Peyer's patch (tissue), 4 donors: ENCODE measurements around the gene PEF1. TPM values are rescaled to one million over a fixed set of nuclear protein-coding genes. Genes with fewer than 3 reads are reported as not detected.

Experiments used
- DNase-seq, 3 donors: peaks; one replicate each; pipeline ENCODE4 v3.0.0-alpha.2; 2017 to 2019
- H3K27ac ChIP-seq, 4 donors: fragments of 200-600 bp; sonication (generic); one replicate each; pipeline ENCODE4 v1.5.1; 2016 to 2019
- H3K27me3 ChIP-seq, 2 donors: fragments of 200-600 bp; sonication (generic); one replicate each; pipeline ENCODE4 v1.5.1; 2019
- H3K36me3 ChIP-seq, 3 donors: fragments of 200-600 bp; sonication (generic); one replicate each; pipeline ENCODE4 v1.5.1; 2016 to 2019
- H3K4me1 ChIP-seq, 4 donors: fragments of 200-600 bp; sonication (generic); one replicate each; pipeline ENCODE4 v1.5.1; 2016 to 2019
- H3K4me3 ChIP-seq, 4 donors: fragments of 200-600 bp; sonication (generic); 1 replicate in 3 of 4; 2 replicates in 1 of 4; pipeline ENCODE4 v1.5.1; 2016 to 2019; ENCODE audit warnings: mild to moderate bottlenecking in 1 of 4
- H3K9me3 ChIP-seq, 4 donors: fragments of 200-600 bp; sonication (generic); one replicate each; pipeline ENCODE4 v1.5.1; 2016 to 2019; ENCODE audit warnings: mild to moderate bottlenecking in 1 of 4
- POLR2A ChIP-seq, 2 donors: fragments of 450-650 bp; IDR thresholded peaks; one replicate each; pipeline ENCODE4 v1.5.1; 2017; ENCODE audit warnings: antibody characterized with exemption in 2 of 2, mild to moderate bottlenecking in 2 of 2, moderate library complexity in 2 of 2
- total RNA-seq, 4 donors: library from RNA; depleted of rRNA; stranded (reverse); fragments of >200 nt; gene quantifications; one replicate each; pipeline ENCODE4 v1.1.0, GENCODE V29; 2016
- TF ChIP-seq, protein P1 (sequence below), 6 experiments: fragments of 450-650 bp in 4 of 6; fragments of 200-600 bp in 2 of 6; sonication (generic) in 1 of 6; IDR thresholded peaks; one replicate each; pipeline ENCODE4 v1.5.1; 2017 to 2019; ENCODE audit warnings: antibody characterized with exemption in 6 of 6, mild to moderate bottlenecking in 3 of 6, moderate library complexity in 1 of 6

The PEF1 gene
- total RNA-seq, 4 donors from 2014 or later = 49.5 to 116 (median 59.8) TPM

DNA sequence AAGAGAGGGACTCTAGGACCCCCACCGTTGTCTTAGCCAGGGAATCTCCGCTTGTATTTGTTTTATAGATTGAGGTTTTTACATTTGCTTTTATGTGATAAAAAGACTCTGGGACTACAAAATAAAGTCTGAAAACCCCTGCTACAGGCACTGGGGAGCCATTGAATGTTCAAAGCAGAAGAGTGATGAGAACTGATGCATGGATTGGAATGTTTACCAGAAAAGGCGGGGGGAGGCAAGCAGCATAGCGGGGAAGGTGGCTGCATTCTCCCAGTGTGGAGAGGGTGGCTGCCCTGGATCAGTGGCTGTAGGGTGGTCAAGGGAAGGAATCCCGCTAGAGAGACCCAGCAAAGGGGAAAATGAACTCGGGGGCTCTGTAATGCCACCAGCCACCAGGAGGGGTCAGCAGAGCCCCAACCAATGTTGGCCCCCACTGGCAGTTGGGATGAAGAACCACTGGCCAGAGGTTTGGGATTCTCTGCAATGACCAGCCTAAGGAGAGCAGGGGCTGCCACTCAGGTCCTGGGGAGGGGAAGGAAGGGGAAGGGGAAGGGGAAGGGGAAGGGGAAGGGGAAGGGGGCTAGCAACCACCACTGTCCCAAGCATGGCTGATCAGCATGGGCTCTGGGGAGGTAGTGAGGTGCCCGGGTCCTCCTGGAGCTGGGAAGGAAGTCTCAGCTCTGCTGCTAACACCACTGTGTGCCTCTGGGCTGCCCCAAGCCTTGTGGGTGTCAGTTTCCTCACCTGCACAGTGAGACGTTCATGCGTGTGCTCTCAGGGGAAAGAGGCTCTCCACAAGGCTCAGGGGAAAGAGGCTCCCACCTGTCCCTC lies 19.2 kb upstream of the PEF1 start:
- Histone ChIP-seq H3K27ac (no peak overlapping the region), H3K27me3 (no peaks in the 10 kb centered on the region), H3K36me3 (no peaks in the 10 kb centered on the region), H3K4me3 (no peak overlapping the region), H3K4me1 (peaks cover 0 to 30% (median 2%) of the 10 kb centered on the region in 4 donors), H3K9me3 (no peaks in the 10 kb centered on the region)
- DNase-seq = peak; percentile 46 to 80 (median 79)
- no peak for TF ChIP-seq POLR2A (IDR thresholded peaks at IDR 0.05)
- TF ChIP-seq, protein P1, sequence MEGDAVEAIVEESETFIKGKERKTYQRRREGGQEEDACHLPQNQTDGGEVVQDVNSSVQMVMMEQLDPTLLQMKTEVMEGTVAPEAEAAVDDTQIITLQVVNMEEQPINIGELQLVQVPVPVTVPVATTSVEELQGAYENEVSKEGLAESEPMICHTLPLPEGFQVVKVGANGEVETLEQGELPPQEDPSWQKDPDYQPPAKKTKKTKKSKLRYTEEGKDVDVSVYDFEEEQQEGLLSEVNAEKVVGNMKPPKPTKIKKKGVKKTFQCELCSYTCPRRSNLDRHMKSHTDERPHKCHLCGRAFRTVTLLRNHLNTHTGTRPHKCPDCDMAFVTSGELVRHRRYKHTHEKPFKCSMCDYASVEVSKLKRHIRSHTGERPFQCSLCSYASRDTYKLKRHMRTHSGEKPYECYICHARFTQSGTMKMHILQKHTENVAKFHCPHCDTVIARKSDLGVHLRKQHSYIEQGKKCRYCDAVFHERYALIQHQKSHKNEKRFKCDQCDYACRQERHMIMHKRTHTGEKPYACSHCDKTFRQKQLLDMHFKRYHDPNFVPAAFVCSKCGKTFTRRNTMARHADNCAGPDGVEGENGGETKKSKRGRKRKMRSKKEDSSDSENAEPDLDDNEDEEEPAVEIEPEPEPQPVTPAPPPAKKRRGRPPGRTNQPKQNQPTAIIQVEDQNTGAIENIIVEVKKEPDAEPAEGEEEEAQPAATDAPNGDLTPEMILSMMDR (IDR thresholded peaks at IDR 0.05) = peak; percentile 90 to 97 (median 95)

DNA sequence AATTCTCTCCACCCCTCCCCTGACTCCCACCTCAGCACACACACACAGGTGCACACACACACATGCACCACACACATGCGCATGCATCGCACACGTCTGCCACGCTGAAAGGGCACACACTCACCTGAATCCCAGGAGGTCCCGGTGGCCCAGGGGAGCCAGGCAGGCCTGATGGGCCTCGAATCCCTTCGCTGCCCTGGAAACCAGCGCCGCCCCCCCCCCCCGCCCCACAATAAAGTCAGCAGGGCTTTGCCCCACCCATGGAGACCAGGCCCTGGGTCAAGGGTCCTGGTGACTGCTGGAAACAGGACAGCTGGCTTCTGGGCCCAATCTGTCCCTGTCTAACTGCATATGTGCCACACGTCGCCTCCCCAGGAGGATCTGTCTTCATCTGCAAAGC lies 17.8 kb upstream of the PEF1 start:
- Histone ChIP-seq H3K27me3 (no peaks in the 10 kb centered on the region), H3K4me3 (no peak overlapping the region), H3K36me3 (no peaks in the 10 kb centered on the region), H3K4me1 (peaks cover 0 to 25% (median 2%) of the 10 kb centered on the region in 4 donors), H3K27ac (no peak overlapping the region), H3K9me3 (no peaks in the 10 kb centered on the region)
- peak in 1 of 3 donors; percentile 30 for DNase-seq
- TF ChIP-seq POLR2A (IDR thresholded peaks at IDR 0.05) = no peak
- TF ChIP-seq, protein P1 (IDR thresholded peaks at IDR 0.05) = no peak

DNA sequence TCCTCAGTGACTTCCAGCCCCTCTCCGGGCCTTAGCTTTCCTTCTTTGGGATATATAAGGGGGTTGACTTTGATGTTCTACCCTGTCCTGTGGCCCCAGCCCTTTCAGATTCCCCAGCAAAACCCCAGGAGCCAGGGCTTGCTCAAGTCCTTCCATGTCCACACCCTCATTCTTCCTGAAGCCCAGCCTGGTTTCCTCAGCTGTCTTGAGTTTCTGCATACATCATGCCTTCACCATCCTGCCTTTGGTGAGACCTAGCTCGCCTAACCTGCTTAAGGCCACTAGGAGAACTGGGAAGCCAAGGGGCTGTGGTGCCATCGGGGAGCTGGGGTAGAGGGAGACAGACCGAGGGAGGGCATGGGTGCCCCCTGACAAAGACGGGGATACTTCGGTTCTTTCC lies 17.2 kb upstream of the PEF1 start:
- H3K4me1 ChIP-seq = peaks cover 0 to 19% (median 2%) of the 10 kb centered on the region in 4 donors
- H3K4me3 ChIP-seq = no peak overlapping the region
- no peaks in the 10 kb centered on the region for H3K9me3 ChIP-seq
- DNase-seq = peak in 1 of 3 donors; percentile 25
- TF ChIP-seq, protein P1 (IDR thresholded peaks at IDR 0.05) = no peak
- no peak for TF ChIP-seq POLR2A (IDR thresholded peaks at IDR 0.05)
- no peaks in the 10 kb centered on the region for H3K36me3 ChIP-seq
- no peak overlapping the region for H3K27ac ChIP-seq
- H3K27me3 ChIP-seq = no peaks in the 10 kb centered on the region

- no peak for TF ChIP-seq POLR2A (IDR thresholded peaks at IDR 0.05)
- TF ChIP-seq, protein P1 (IDR thresholded peaks at IDR 0.05) = no peak
- H3K4me1 ChIP-seq = peaks cover 0 to 12% (median under 1%) of the 10 kb centered on the region in 4 donors
- H3K27me3 ChIP-seq = no peaks in the 10 kb centered on the region
- no peak overlapping the region for H3K4me3 ChIP-seq
- DNase-seq = peak in 1 of 3 donors; percentile 18
- no peaks in the 10 kb centered on the region for H3K36me3 ChIP-seq
- H3K27ac ChIP-seq = no peak overlapping the region
- H3K9me3 ChIP-seq = no peaks in the 10 kb centered on the region
Observed at GRCh38 chr1:31660871-31661455, 16.3 kb upstream of the PEF1 start.

DNA sequence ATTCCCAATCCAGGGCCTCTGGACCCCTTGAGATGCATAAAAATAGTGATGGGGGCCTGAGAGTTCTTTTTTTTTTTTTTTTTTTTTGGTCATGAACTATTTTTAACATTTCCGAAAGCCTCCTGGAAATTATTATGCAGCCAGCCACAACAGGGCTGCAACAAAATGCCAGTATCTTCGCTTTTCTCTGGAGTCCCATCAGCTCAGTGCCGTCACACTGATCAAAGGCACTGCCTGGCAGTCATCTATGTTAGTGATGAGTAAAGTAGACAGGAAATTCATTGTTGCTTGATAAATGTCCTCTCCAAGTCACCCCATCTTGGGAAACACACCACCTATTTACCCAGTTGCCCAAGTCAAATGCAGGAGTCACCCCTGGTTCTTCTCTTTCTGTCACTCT lies 15.2 kb upstream of the PEF1 start:
- Histone ChIP-seq H3K4me3 (no peak overlapping the region), H3K9me3 (no peaks in the 10 kb centered on the region), H3K27me3 (no peaks in the 10 kb centered on the region), H3K4me1 (peaks cover 0 to 3% (median 0%) of the 10 kb centered on the region in 4 donors), H3K27ac (no peak overlapping the region), H3K36me3 (no peaks in the 10 kb centered on the region)
- TF ChIP-seq POLR2A (IDR thresholded peaks at IDR 0.05) = no peak
- TF ChIP-seq, protein P1 (IDR thresholded peaks at IDR 0.05) = no peak
- no peak for DNase-seq
